Lower leg skin (tissue), 4 donors: ENCODE results near the gene E4F1. TPM values are rescaled to one million over a fixed set of nuclear protein-coding genes. Genes with fewer than 3 reads are reported as not detected.

ENCODE experiments used
- DNase-seq, 2 donors: peaks; one replicate each; pipeline ENCODE4 v3.0.0-alpha.2; 2019; ENCODE audit warnings: low spot score in 2 of 2
- H3K4me3 ChIP-seq: fragments of 200-600 bp; sonication (generic); 2 replicates; pipeline ENCODE4 v1.5.1; 2017; ENCODE audit warnings: mild to moderate bottlenecking, low read depth; ENCODE audit not compliant: poor library complexity, severe bottlenecking
- POLR2A ChIP-seq, 2 donors: fragments of 450-650 bp; IDR thresholded peaks; one replicate each; pipeline ENCODE4 v1.6.1; 2016 to 2017; ENCODE audit warnings: antibody characterized with exemption in 2 of 2, mild to moderate bottlenecking in 1 of 2, moderate library complexity in 1 of 2
- WGBS, 2 donors: methylation state at CpG; one replicate each; pipeline ENCODE4 v1.1.5; 2018; 5-methylcytosine and 5-hydroxymethylcytosine counted together
- intact Hi-C: fragments of 100-400 bp; cut with DNase I; formaldehyde crosslinking; loops from one replicate; pipeline ENCODE4 v1.15.0; 2023; ENCODE audit warnings: low total_unique reads
- total RNA-seq, 4 donors: library from RNA; depleted of rRNA; stranded (reverse); fragments of >200 nt; gene quantifications; one replicate each; pipeline ENCODE4 v1.1.0, GENCODE V29; 2016
- TF ChIP-seq, protein P1 (sequence below), 3 donors: fragments of 450-650 bp; IDR thresholded peaks; one replicate each; pipeline ENCODE4 v1.5.1; 2016; ENCODE audit warnings: antibody characterized with exemption in 3 of 3, mild to moderate bottlenecking in 3 of 3, moderate library complexity in 2 of 3

Gene E4F1
- total RNA-seq, 4 donors from 2014 or later: 50.3 to 85.8 (median 57.4) TPM

DNA sequence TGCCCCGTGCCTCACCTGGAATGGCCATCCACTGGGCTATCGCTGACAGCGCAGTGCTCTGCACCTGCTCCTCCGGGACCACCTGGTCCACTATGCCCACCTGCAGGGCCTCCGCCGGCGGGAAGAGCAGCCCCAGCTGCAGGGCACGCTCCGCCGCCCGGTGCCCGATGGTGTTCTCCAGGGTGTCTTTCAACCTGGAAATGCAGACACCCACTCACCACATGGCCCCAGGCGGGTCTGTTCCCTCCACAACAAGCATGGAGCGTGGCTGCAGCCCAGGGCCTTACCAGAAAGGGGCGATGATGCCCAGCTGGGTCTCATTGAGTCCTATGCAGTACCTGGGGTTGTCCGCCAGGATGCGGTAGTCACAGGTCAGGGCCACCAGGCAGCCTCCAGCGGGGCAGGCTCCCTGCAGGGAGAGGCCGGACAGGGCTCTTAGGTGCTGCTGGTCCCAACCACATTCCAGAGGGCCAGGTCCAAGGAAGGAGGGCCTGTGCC, 19.7 kb downstream of the E4F1 start:
- intact Hi-C loops: no loop called here
- WGBS, 2 donors: 98% methylated on average over 12 to 14 of the region's 19 CpGs
- no peak for TF ChIP-seq POLR2A (IDR thresholded peaks at IDR 0.05)
- TF ChIP-seq, protein P1, sequence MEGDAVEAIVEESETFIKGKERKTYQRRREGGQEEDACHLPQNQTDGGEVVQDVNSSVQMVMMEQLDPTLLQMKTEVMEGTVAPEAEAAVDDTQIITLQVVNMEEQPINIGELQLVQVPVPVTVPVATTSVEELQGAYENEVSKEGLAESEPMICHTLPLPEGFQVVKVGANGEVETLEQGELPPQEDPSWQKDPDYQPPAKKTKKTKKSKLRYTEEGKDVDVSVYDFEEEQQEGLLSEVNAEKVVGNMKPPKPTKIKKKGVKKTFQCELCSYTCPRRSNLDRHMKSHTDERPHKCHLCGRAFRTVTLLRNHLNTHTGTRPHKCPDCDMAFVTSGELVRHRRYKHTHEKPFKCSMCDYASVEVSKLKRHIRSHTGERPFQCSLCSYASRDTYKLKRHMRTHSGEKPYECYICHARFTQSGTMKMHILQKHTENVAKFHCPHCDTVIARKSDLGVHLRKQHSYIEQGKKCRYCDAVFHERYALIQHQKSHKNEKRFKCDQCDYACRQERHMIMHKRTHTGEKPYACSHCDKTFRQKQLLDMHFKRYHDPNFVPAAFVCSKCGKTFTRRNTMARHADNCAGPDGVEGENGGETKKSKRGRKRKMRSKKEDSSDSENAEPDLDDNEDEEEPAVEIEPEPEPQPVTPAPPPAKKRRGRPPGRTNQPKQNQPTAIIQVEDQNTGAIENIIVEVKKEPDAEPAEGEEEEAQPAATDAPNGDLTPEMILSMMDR (IDR thresholded peaks at IDR 0.05): no peak
- no peak for DNase-seq
- no peak overlapping the region for H3K4me3 ChIP-seq

DNA sequence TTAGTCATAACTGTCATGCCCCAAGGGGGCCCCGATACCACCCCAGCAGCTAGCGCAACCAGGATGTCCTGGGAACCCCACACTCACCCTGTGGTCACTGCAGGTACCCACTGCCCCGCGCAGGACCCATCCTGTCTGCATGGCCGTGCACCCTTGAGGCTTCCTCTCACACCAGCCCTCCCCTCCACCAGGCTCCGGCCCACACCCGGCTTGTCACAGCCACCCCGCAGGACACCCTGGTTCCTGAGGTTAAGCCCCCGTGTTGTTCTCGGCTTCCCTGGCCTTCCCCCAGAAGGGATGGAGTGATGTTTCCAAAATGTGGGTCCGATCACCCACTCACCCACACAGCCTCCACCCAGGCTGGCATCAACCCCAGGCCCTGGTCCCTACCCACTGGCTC, 20.4 kb downstream of the E4F1 start:
- TF ChIP-seq, protein P1 (IDR thresholded peaks at IDR 0.05): no peak
- no peak for TF ChIP-seq POLR2A (IDR thresholded peaks at IDR 0.05)
- no peak overlapping the region for H3K4me3 ChIP-seq
- intact Hi-C loops: no loop called here
- 97 to 99% methylated on average over 11 of the region's 11 CpGs for WGBS, 2 donors
- DNase-seq: no peak

DNA sequence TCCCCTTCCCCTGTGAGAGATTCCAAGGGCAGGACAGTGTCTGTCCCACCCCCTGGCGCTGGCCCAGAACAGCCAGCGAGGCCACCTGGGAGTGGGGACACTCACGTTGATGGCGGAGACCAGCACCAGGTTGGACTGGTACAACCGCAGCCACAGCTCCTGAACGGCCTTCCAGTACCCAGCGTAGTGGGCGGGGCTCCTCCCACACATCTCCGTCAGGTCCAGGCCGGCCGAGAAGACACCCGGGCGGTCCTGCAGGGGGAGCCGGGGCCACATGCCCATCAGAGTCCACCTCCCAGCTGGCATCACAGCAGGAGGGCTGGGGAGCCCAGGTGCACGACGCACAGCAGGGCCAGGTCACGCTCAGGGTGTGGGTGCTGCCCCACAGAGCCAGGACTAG, 20.9 kb downstream of the E4F1 start:
- 75 to 100% methylated on average over 4 to 15 of the region's 17 CpGs for WGBS, 2 donors
- intact Hi-C loops: no loop called here

GRCh38 chr16:2244926-2245795, 21.8 kb downstream of the E4F1 start:
- TF ChIP-seq, protein P1 (IDR thresholded peaks at IDR 0.05): no peak
- no peak for TF ChIP-seq POLR2A (IDR thresholded peaks at IDR 0.05)
- WGBS, 2 donors: 93 to 95% methylated on average over 27 to 30 of the region's 30 CpGs
- no peak overlapping the region for H3K4me3 ChIP-seq
- no peak for DNase-seq
- intact Hi-C loops: no loop called here

More for the DNA sequence above, 20.9 kb downstream of the E4F1 start:
- DNase-seq: no peak
- no peak for TF ChIP-seq POLR2A (IDR thresholded peaks at IDR 0.05)
- TF ChIP-seq, protein P1 (IDR thresholded peaks at IDR 0.05): no peak
- no peak overlapping the region for H3K4me3 ChIP-seq

GRCh38 chr16:2246301-2246885, 23.0 kb downstream of the E4F1 start:
- WGBS, 2 donors: 91% methylated on average over 14 to 18 of the region's 18 CpGs
- TF ChIP-seq, protein P1 (IDR thresholded peaks at IDR 0.05): no peak
- TF ChIP-seq POLR2A (IDR thresholded peaks at IDR 0.05): no peak
- no peak overlapping the region for H3K4me3 ChIP-seq
- DNase-seq: no peak
- intact Hi-C loops: no loop called here
